Gastrocnemius medialis (tissue), 4 donors: ENCODE results near the gene YPEL2.

ENCODE experiments used
- POLR2A ChIP-seq, 2 donors: fragments of 450-650 bp; IDR thresholded peaks; one replicate each; pipeline ENCODE4 v1.6.1; 2017; ENCODE audit warnings: antibody characterized with exemption in 2 of 2, mild to moderate bottlenecking in 2 of 2, moderate library complexity in 2 of 2
- TF ChIP-seq, protein P1 (sequence below), 5 experiments: fragments of 450-650 bp in 3 of 5; fragments of 200-600 bp in 2 of 5; sonication (generic) in 2 of 5; IDR thresholded peaks in 4 of 5; conservative IDR thresholded peaks in 1 of 5; 1 replicate in 4 of 5; 2 replicates in 1 of 5; pipeline ENCODE4 v1.5.1; 2016 to 2019; ENCODE audit warnings: antibody characterized with exemption in 5 of 5, mild to moderate bottlenecking in 3 of 5, moderate library complexity in 3 of 5

DNA sequence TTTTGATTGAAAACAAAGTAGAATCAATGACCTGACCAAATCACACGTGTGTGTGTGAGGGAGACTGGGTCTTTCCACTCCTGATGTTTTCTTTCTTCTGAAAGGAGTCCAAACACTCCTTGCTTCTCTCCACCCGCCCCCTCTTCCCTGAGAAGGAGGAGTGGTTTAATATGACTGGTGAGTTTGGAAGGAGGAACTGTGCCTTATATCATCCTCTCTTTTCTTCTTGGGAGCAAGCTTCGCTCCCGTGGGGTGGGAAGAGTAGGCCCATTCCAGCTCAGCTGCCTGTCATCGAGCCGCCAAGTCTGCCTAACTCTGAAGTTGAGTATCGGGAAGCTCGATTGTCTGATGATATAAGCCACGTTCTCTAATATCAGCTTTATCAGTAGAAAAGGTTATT, 96.5 kb downstream of the YPEL2 start:
- TF ChIP-seq, protein P1, sequence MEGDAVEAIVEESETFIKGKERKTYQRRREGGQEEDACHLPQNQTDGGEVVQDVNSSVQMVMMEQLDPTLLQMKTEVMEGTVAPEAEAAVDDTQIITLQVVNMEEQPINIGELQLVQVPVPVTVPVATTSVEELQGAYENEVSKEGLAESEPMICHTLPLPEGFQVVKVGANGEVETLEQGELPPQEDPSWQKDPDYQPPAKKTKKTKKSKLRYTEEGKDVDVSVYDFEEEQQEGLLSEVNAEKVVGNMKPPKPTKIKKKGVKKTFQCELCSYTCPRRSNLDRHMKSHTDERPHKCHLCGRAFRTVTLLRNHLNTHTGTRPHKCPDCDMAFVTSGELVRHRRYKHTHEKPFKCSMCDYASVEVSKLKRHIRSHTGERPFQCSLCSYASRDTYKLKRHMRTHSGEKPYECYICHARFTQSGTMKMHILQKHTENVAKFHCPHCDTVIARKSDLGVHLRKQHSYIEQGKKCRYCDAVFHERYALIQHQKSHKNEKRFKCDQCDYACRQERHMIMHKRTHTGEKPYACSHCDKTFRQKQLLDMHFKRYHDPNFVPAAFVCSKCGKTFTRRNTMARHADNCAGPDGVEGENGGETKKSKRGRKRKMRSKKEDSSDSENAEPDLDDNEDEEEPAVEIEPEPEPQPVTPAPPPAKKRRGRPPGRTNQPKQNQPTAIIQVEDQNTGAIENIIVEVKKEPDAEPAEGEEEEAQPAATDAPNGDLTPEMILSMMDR (IDR thresholded peaks at IDR 0.05 in 4 of 5, conservative IDR thresholded peaks at IDR 0.05 in 1 of 5) = no peak
- TF ChIP-seq POLR2A (IDR thresholded peaks at IDR 0.05) = no peak
